ENCODE results near the gene PHYKPL.

DNA sequence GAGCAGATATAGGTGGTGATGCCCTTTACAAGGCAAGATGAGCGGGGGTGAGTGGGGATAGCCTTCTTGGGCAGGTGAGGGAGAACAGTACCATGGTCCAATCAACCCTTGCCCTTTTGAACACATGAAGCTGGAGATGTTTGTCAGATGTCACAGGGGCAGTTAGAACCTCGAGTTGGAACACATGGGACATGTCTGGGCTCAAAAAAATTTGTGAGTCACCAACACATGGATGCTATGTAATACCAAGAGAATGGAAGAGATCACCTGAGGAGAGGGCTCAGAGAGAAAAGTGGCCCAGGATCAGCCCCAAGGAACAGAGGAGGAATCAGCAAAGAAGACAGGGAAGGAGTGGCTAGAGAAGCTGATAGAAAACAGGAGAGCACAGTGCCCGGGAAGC is 4.7 kb downstream of the PHYKPL start:
- TF ChIP-seq CTCF (IDR thresholded peaks at IDR 0.05 in 4 of 5, conservative IDR thresholded peaks at IDR 0.05 in 1 of 5) = no peak
- no peak for TF ChIP-seq POLR2A (IDR thresholded peaks at IDR 0.05)

All from gastrocnemius medialis (tissue), 4 donors.